HG03108 (cell line): ENCODE results near the gene PFAS.

Experiments used
- ATAC-seq: cut with Tn5 transposase; IDR thresholded peaks from one replicate; pipeline ENCODE4 v1.9.1; 2021; ENCODE audit warnings: moderate library complexity; ENCODE audit not compliant: unreplicated experiment

The PFAS gene

DNA sequence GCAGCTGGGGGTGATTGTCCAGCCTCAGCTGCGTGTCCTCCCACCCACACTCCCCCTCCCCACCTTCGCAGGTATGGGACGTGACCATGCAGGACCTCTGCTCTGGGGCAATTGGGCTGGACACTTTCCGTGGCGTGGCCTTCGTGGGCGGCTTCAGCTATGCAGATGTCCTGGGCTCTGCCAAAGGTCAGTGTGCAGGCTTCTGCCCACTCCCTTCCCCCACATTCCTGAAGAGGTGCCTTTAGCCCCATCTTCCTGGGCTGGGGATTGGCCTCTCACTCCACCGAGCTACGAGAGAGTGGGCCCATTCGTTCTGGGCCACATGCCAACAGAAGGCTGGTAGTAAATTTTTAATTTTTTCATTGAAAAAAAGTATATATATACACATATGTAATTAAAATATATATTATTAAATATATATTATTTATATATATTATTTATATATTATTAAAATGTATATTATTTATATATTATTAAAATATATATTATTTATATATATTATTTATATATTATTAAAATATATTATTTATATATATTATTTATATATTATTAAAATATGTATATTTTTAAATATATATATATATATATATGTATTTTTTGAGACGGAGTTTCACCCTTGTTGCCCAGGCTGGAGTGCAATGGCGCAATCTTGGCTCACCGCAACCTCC, 18.5 kb downstream of the PFAS start:
- ATAC-seq: no peak

DNA sequence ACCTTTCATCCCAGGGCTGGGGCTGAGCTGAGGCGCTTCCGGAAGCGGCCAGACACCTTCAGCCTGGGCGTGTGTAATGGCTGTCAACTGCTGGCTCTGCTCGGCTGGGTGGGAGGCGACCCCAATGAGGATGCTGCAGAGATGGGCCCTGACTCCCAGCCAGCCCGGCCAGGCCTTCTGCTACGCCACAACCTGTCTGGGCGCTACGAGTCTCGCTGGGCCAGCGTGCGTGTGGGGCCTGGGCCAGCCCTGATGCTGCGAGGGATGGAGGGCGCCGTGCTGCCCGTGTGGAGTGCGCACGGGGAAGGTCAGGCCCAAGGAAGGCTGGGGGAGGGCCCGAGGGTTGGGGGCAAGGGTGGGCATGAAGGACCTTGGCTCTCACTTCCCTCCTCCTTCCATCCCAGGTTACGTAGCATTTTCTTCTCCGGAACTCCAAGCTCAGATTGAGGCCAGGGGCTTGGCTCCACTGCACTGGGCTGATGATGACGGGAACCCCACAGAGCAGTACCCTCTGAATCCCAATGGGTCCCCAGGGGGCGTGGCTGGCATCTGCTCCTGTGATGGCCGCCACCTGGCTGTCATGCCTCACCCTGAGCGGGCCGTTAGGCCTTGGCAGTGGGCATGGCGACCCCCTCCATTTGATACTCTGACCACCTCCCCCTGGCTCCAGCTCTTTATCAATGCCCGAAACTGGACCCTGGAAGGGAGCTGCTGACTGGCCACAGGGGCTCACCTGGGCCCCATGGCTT, 19.6 kb downstream of the PFAS start:
- no peak for ATAC-seq

DNA sequence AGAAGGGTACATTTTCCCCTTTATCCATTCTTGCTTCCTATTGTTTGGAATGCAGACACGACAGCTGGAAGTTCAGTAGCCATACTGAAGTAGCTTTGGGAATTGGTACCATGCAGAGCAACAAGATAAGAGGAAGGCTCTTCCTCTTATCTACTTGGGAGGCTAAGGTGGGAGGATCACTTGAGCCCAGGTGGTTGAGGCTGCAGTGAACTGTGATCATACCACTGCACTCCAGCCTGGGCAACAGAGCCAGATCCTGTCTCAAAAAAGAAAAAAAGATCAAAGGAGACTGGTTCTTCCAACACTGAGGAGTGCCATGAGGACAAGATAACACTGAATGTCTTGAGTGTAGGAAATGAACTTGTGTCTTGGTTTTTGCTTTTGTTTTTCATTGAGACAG, 23.3 kb downstream of the PFAS start:
- ATAC-seq: no peak

DNA sequence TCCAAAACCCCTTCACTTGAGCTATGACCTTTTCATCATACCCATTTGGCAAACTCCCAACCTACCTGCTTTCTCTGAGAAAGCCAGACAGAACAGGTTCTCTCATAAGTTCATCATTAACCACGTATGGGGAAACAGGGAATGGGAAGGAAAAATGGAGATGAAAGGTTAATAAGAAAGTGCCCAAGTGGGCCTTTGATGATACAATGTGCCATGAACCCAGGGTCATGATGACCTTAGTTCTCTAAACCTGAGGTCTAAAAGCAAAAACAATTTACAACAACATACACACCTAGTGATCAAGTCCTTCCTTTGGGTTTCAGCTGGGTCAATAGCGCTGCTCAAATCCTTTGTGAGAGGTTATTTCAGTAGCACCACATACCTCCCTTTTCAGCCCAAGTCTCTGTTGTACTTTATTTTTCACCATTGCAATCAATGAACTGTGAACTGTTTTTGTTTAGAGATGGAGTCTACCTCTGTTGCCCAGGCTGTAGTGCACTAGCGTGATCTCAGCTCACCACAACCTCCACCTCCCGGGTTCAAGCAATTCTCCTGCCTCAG, 24.9 kb downstream of the PFAS start:
- ATAC-seq: no peak

DNA sequence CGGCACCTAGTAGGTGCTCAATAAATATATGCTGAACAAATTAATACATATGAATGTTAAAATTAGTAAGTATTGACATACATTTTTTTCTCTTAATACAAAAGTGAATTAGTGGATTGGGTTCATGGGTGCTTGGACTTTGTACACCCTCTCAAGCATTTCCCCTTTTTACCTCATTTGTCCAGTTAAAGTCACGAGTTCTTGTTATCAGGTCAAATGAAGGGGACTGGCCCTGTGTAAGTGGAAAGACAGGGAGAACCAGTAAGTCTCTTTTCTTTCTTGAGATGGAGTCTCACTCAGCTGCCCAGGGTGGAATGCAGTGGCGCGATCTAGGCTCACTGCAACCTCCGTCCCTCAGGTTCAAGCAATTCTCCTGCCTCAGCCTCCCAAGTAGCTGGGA, 25.7 kb downstream of the PFAS start:
- ATAC-seq: no peak

DNA sequence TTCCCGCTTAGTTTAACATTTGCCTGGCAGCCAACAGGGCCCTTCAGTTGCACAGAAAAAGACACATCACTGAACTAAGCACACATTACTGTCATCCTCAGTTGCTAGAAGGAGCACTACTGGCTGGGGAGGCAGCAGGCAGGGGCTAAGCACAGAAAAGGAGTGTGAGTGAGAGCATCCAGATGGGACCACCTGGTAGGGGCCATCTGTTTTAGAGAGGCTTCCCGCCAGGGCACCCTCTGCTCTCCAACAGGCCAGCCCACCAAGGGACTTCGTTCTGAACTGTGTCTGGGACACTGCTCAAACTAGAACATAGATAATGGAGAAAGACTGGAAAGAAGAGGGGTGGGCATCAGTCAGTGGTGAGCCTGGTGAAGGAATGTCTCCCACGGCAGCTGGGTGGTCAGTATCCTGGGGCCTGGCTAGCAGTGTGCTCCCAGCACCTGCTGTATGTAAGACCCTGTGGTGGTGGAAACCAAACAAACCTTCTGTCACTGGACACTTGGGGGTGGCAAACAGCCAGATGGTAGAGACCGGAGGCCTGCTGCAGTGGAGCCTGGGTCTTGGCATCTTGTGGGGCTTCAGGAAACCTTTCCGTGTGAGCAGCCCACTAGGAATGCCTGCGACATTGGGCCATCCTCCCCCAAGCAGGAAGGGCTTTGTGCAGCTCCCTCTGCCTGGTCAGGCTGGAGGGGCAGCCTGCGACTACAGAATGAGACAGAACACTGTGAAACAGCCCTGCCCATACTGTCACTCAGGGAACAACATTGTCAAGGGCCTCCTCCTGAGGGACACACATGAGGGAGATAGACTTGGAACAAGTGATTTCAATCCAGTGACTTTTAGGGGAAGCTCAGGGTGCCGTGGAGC, 26.6 kb downstream of the PFAS start:
- no peak for ATAC-seq

DNA sequence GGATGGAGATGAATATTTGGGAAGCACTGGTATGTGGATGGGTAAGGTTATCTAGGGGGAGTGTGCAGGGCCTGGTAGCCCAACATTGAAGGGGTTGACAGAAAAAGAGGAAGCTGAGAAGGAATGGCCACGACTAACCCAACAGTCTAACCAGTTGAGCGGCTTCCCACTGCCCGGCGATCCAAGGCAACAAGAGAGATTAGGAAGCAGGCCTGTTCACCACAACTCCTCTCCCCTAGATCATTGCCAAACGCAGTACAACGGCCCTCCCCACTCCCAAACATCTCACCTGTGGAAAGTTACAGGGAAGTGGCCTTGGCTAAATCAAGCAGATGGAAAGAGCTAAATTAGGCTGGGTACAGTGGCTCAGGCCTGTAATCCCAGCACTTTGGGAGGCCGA, 28.2 kb downstream of the PFAS start:
- no peak for ATAC-seq

DNA sequence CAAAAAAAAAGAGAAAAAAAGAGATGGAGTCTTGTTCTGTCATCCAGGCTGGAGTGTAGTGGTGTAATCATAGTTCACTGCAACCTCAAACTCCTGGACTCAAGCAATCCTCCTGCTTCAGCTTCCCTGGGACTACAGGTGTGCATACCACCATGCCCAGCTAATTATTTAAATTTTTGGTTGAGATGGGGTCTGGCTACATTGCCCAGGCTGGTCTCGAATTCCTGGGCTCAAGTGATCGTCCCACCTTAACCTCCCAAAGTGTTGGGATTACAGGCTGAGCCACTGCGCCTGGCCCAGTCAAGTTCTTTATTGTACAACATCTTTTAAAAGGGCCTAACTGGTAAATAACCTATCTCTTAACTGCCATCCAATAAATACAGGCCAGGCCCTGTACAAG, 33.3 kb downstream of the PFAS start:
- ATAC-seq: no peak

DNA sequence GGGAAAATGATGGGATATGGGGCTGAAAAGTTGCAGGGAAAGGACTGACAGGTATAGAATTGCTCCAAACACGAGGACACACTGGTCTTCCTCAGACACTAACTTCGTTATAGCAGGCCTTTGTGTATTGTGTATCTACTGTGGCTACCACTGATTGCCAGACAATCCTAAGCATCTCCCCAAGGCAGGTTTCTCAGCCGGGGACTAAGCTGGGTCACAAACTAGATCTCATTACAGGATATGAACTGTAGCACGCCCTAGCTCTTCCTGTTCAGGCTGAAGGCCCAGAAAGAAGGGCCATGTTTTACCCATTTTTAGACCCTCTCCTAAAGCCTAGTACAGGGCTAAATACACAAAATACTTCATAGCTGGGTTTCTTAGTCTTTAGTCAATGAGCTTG, 34.3 kb downstream of the PFAS start:
- ATAC-seq: no peak

DNA sequence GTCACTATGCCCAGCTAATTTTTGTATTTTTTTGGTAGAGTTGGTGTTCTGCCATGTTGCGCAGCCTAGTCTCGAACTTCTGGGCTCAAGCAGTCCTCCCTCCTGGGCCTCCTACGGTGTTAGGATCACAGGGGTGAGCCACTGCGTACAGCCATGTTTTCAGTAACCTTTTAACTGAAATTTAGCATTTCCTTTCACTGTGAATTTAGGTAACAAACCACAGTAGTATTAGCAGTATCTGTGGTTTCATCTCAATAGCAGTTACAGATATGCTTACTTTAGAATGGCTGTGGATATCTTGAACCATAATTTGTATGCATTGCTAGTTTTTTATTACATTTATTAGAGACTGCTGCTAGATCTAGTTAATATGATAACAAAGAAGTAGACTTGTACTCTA, 35.0 kb downstream of the PFAS start:
- ATAC-seq: no peak

DNA sequence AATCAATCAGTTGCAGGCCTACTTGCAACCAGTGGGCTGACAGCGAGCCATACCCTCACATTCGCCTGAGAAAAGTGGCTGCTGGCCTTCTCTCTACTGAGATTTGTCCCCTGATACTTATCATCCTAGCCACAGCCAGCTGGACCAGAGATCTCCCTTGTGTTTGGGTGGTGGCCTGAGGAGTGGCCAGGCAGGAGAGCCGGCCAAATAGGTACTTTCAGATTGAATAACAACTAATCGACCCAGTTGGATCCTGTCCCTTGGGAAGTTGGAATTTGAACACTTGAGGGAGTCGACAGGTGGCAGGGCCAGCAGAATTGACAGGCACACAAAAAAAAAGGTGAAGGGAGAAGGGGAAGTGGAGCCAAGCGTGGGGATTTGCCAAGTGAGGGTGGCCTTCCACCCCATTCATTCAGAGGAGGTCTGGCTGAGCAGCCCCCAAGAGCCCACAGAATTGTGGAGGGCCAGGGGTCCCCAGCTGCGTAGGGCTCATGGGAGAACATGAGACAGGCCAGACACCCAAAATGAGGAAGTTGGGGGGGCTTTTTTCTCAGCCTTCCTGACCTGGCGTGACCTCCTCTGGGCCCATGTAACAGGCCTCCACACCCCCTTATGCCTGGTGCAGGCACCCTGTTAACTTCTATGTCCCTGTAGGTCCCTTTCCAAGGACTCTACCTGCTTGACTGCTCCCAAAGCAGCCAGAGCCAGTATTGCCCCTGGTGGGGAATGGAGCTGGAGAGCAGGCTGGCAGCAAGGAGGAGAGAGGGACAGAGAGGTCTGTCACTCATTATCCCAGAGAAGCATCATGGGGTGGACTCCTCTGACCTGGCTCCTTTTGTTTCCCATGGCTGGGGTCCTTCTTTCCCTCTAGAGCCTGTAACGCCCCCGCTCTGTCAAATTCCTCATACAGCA, 36.4 kb downstream of the PFAS start:
- ATAC-seq: no peak

DNA sequence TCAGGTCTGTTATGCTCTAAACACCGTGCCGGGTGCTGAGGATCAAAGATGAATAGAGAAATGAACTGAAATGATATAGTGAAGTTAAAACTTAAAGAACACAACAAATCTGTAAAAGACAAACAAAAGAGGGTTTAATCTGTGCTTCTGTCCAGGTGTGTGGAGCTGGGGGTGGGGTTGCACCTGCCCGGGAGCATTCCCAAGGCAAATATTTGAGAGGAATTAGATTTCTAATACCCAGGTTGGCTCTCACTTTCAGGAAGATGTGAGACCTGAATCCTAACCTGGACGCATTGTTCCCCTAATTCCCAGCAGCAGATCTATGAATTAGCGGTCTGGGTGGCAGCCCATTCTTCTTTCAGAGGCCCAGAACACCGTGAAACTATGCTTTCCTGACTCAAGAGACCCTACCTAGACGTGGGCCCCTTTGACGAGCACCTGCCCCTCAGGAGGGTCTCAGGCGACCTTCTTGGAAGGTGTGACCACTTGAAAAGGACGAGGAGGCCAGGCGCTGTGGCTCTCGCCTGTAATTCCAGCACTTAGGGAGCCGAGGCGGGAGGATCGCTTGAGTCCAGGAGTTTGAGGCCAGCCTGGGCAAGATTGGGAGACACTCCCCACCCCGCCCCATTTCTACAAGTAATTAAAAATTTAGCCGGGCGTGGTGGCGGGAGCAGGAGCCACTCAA, 38.7 kb downstream of the PFAS start:
- no peak for ATAC-seq

DNA sequence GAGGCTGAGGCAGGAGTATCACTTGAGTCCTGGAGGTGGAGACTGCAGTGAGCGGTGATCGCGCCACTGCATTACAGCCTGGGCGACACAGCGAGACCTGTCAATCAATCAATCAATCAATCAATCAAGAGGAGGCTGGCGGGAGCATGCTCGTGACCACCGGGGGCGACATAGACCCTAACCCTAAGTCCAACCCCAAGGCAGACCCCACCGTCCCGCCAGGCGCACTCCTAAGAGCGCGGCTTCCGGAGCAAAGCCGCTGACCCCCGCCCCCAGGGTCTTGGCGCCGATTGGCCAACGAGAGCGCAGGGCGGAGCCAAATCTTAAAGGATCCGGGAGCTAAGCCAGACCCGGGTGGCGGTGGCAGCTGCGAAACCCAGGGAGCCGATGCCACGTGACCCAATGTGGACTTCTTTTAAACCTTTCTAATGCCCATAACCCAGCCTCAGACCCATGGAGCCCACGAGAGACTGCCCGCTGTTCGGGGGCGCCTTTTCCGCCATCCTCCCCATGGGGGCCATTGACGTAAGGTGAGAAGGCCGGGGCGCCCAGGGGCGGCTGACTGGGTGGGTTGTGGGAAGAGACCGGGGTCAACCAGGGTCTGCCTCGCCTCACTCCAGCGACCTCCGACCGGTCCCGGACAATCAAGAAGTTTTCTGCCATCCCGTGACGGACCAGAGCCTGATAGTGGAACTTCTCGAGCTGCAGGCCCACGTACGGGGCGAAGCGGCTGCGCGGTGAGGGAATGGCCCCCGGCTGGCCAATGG, 39.4 kb downstream of the PFAS start, which contains the start of gene RANGRF:
Gene RANGRF, plus strand, starts transcription at position 335 of the 767 bp plus-strand sequence. Its CDS starts 119 bp downstream, at position 454.
- peak; percentile 76 for ATAC-seq

DNA sequence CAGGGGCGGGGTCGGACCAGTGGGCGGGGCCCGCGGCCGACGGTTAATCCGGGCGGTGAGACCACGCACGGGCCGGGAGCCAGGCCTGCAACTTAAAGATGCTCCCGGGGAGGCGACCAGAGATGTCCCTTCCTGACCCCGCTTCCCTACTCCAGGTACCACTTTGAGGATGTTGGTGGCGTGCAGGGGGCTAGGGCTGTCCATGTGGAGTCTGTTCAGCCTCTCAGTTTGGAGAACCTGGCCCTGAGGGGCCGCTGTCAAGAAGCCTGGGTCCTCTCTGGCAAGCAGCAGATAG, 40.0 kb downstream of the PFAS start:
- ATAC-seq: no peak

DNA sequence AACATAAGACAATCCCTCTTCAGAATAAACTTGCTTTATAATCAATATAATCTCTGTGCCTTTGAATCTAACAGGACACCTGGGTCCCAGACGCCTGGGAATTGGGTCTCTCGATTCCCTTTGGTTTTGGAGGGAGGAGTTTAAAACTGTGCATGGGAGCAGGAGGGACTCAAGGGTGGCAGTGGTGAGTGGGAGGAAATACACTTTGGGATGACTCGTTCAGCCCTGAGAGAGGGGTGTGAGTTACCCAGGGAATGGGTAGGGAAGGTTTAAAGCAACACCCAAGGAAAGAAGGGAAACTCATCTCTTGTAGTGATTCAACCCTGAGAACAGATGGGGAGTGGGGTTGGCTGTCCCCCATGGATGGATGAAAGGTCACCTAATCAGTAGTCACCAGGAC, 41.0 kb downstream of the PFAS start:
- no peak for ATAC-seq

DNA sequence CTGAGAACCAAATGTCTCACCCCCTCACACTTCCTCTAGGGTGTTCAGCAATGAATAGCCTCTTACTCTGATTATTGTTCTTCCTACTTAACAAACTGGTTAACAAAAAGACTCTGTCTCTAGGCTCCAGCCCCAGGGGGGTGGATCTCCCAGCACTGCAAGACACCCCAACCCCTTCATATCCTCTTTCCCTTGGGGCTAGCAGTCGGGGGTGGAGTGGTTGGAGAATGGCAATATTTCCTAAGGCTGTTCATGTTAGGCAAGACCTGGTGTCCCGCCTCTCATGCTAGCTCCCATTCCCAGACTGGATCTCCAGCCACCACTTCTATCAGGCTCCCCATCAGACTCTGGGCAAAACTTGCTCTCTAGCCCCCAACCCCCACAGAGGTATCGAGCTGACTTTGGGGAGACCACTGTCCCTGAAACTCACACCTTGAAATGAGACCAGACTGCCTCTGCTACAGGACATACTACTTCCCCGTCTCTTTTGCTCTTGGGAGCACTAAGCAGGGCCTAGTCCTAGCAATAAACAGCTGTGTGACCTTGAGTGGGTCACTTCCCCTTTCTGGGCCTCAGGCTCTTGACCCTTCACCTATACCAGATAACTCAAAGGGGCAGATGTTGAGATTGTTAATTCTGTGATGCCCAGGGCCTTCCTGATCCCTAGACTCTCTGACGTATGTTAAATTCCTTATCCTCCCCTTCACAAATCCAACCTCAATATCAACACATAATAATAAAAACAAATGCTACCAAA, 43.7 kb downstream of the PFAS start:
- ATAC-seq: no peak

DNA sequence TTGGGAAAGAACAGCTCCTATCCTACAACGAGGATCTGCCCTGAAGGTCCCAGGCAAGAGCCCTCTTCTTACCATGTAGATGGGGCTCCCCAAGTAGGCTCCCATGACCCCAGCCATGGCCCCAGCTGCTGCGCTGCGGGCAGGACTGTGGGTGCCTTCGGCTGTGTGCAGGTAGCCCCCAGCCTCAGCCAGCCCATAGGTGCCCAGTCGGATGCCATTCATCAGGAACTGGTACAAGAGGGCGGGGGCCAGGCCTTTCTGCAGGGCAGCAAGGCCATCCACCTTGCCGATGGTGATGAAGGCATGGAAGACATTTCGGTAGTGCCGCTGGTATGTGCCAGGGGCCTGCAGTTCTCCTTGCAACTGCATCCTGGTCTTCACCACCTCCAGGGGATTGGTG, 45.3 kb downstream of the PFAS start:
- ATAC-seq: no peak

DNA sequence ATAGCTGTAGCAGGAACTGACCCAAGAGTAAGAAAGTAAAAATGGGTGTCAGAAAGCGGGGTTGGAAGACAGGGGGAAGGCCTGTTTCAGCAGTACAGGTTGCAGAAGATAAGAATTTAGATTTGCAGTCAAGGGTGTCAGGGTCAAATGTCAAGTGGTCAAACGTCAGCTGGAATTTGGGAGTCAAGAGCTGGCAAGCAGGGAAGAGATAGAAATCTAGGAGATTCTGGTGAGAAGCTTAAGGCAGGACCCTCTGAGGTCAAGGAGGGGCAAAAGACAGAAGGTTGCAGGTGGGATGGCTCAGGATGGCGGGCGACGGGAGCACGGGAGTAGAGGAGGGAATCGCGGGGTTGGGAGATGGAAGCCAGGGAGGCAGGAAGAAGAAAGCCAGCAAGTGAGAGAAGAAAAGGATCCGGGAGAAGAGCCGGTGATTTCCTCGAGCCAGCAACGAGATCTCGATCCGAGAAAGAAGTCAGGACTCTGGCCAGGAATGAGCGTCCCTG, 45.8 kb downstream of the PFAS start:
- ATAC-seq: no peak
